HepG2 (cell line): ENCODE measurements around the gene FAM222B. TPM values are rescaled to one million over a fixed set of nuclear protein-coding genes. Genes with fewer than 3 reads are reported as not detected.

ENCODE experiments used
- DBP ChIP-seq: sonication (generic); formaldehyde crosslinking; IDR thresholded peaks from 2 replicates; pipeline ENCODE4 v1.4.0; 2020; ENCODE audit warnings: missing genetic modification reagents; ENCODE audit errors: not compliant biosample characterization
- KMT2A ChIP-seq: sonication (generic); formaldehyde crosslinking; IDR thresholded peaks from 2 replicates; pipeline ENCODE4 v1.4.0; 2020; ENCODE audit warnings: missing genetic modification reagents
- MEIS2 ChIP-seq: sonication (generic); formaldehyde crosslinking; IDR thresholded peaks from 2 replicates; pipeline ENCODE4 v1.9.0; 2021; ENCODE audit warnings: mild to moderate bottlenecking, missing genetic modification reagents
- NFIB ChIP-seq: sonication (generic); formaldehyde crosslinking; IDR thresholded peaks from 2 replicates; pipeline ENCODE4 v1.9.0; 2021; ENCODE audit warnings: missing genetic modification reagents, mild to moderate bottlenecking, borderline replicate concordance
- ONECUT2 ChIP-seq: sonication (generic); formaldehyde crosslinking; IDR thresholded peaks from 2 replicates; pipeline ENCODE4 v1.4.0; 2020; ENCODE audit warnings: missing genetic modification reagents
- PREB ChIP-seq: sonication (generic); formaldehyde crosslinking; IDR thresholded peaks from 2 replicates; pipeline ENCODE4 v1.4.0; 2020; ENCODE audit warnings: missing genetic modification reagents
- REL ChIP-seq: sonication (generic); formaldehyde crosslinking; conservative IDR thresholded peaks from 2 replicates; pipeline ENCODE4 v1.8.0; 2022; ENCODE audit warnings: mild to moderate bottlenecking, missing genetic modification reagents, moderate library complexity
- TMF1 ChIP-seq: sonication (generic); formaldehyde crosslinking; IDR thresholded peaks from 2 replicates; pipeline ENCODE4 v1.8.1; 2022; ENCODE audit warnings: low read depth, missing genetic modification reagents
- YEATS2 ChIP-seq: sonication (generic); formaldehyde crosslinking; IDR thresholded peaks from 2 replicates; pipeline ENCODE4 v1.4.0; 2020; ENCODE audit warnings: missing genetic modification reagents, borderline replicate concordance
- ZBTB46 ChIP-seq: sonication (generic); formaldehyde crosslinking; IDR thresholded peaks from 2 replicates; pipeline ENCODE4 v1.4.0; 2020; ENCODE audit warnings: mild to moderate bottlenecking, missing genetic modification reagents, borderline replicate concordance
- ZBTB7A ChIP-seq: sonication (generic); formaldehyde crosslinking; IDR thresholded peaks from 2 replicates; pipeline ENCODE4 v1.8.0; 2022; ENCODE audit warnings: mild to moderate bottlenecking, missing genetic modification reagents
- ZNF10 ChIP-seq: sonication (generic); formaldehyde crosslinking; IDR thresholded peaks from 2 replicates; pipeline ENCODE4 v1.4.0; 2020; ENCODE audit warnings: mild to moderate bottlenecking, low read depth, missing genetic modification reagents, borderline replicate concordance
- ZNF3 ChIP-seq: IDR thresholded peaks from 2 replicates; pipeline ENCODE4 v1.7.0; 2017; ENCODE audit warnings: inconsistent platforms
- ZNF354B ChIP-seq: sonication (generic); formaldehyde crosslinking; IDR thresholded peaks from 2 replicates; pipeline ENCODE4 v1.8.0; 2022; ENCODE audit warnings: mild to moderate bottlenecking, missing genetic modification reagents
- ZNF589 ChIP-seq: sonication (generic); formaldehyde crosslinking; conservative IDR thresholded peaks from 2 replicates; pipeline ENCODE4 v1.8.0; 2022; ENCODE audit warnings: mild to moderate bottlenecking, moderate library complexity, missing genetic modification reagents
- ZNF598 ChIP-seq: sonication (generic); formaldehyde crosslinking; IDR thresholded peaks from 2 replicates; pipeline ENCODE4 v1.5.1; 2020; ENCODE audit warnings: mild to moderate bottlenecking, missing genetic modification reagents, borderline replicate concordance
- ZNF609 ChIP-seq: sonication (generic); formaldehyde crosslinking; IDR thresholded peaks from 2 replicates; pipeline ENCODE4 v1.4.0; 2020; ENCODE audit warnings: mild to moderate bottlenecking, missing genetic modification reagents, borderline replicate concordance
- ZNF615 ChIP-seq: sonication (generic); formaldehyde crosslinking; IDR thresholded peaks from 2 replicates; pipeline ENCODE4 v1.5.0; 2020; ENCODE audit warnings: mild to moderate bottlenecking, missing genetic modification reagents, borderline replicate concordance
- ZNF740 ChIP-seq: sonication (generic); formaldehyde crosslinking; IDR thresholded peaks from 2 replicates; pipeline ENCODE4 v1.4.0; 2020; ENCODE audit warnings: missing genetic modification reagents
- ZNF850 ChIP-seq: sonication (generic); formaldehyde crosslinking; conservative IDR thresholded peaks from 2 replicates; pipeline ENCODE4 v1.9.0; 2021; ENCODE audit warnings: mild to moderate bottlenecking, missing genetic modification reagents
- polyA plus RNA-seq, 8 experiments: library from polyadenylated mRNA; depleted of rRNA in 3 of 8; stranded (reverse) in 7 of 8; unstranded in 1 of 8; fragments of >200 nt; fragmentation: Illumina TruSeq in 4 of 8; extraction: Trizol in 4 of 8; gene quantifications; 2 replicates each; pipeline versions ENCODE4 v1.2.1 to v1.2.3, GENCODE V29; 2011 to 2016; ENCODE audit warnings: low read depth in 4 of 8, missing spikeins in 1 of 8, mixed read lengths in 1 of 8; ENCODE audit not compliant: insufficient read depth in 1 of 8
- total RNA-seq, 5 experiments: library from RNA; depleted of rRNA; stranded (reverse); fragments of >200 nt; fragmentation: Illumina TruSeq; extraction: Trizol; gene quantifications; 2 replicates each; pipeline ENCODE4 v1.2.3, GENCODE V29; 2016; ENCODE audit warnings: low read depth in 1 of 5

FAM222B gene
- total and polyA plus RNA-seq, 2 of the 13 experiments (the other 11 are each of a cell fraction or from before 2014, with no cell fraction given) = 3.5 to 7.3 TPM

GRCh38 chr17:28728364-28729200, 114.0 kb downstream of the FAM222B start, which contains the start of gene NEK8 (continued):
- TF ChIP-seq ZNF589 (CRISPR knock-in tag) (no peak), TMF1 (CRISPR knock-in tag) (peak; percentile 50; the same call in 1 of the 2 replicates), REL (CRISPR knock-in tag) (no peak), YEATS2 (CRISPR knock-in tag) (no peak), ZNF354B (CRISPR knock-in tag) (0 out of 2 replicates have a peak, but pooled peaks have one; percentile 67), DBP (CRISPR knock-in tag) (peak; percentile 8), KMT2A (no peak), PREB (no peak), ZBTB7A (0 out of 2 replicates have a peak, but pooled peaks have one; percentile 43), ZNF598 (CRISPR knock-in tag) (no peak), ZNF10 (CRISPR knock-in tag) (no peak), ZNF3 (CRISPR knock-in tag) (no peak), ONECUT2 (CRISPR knock-in tag) (no peak), ZNF740 (no peak), ZBTB46 (no peak), MEIS2 (CRISPR knock-in tag) (no peak), ZNF609 (CRISPR knock-in tag) (no peak; the same call in 1 of the 2 replicates), ZNF850 (CRISPR knock-in tag) (no peak), NFIB (CRISPR knock-in tag) (no peak), ZNF615 (CRISPR knock-in tag) (no peak)
